ENCODE measurements around the gene AEBP2. TPM values are rescaled to one million over a fixed set of nuclear protein-coding genes. Genes with fewer than 3 reads are reported as not detected.
"Not testable (repeated sequence)": the region's sequence is repeated elsewhere in the genome, so short reads cannot be mapped to it uniquely, and the experiment has no call there.

The AEBP2 gene
- total and polyA plus RNA-seq, 9 of the 15 experiments (the other 6 are each of a cell fraction or from before 2014, with no cell fraction given): 5.7 to 43.7 (median 10.3) TPM

GRCh38 chr12:19428246-19428645 is 11.0 kb upstream of the AEBP2 start:
- H3K79me2 ChIP-seq (ENCODE audit: control insufficient read depth, insufficient read depth, low read length): no peaks in the 10 kb centered on the region
- TF ChIP-seq ZNF449 (CRISPR knock-in tag; IDR thresholded peaks at IDR 0.05): no peak
- TF ChIP-seq CEBPB (tag; IDR thresholded peaks at IDR 0.05): peak; percentile 24; the same call in 1 of the 2 replicates
- BruUV-seq (replicated peaks): no TSS peak
- H3K9me3 ChIP-seq (replicated peaks; ENCODE audit: control insufficient read depth, insufficient read depth, low read depth, low read length): no peaks in the 10 kb centered on the region
- DNase-seq (ENCODE audit: extremely low read depth in 1 of 4, low spot score in 3 of 4): no peak
- H3K4me2 ChIP-seq (ENCODE audit: insufficient read depth, low read length): no peak overlapping the region
- H3K4me1 ChIP-seq (replicated peaks in 1 of 2; ENCODE audit: control insufficient read depth in 2 of 2, insufficient read depth in 2 of 2, low read length in 2 of 2): no peaks in the 10 kb centered on the region
- H3K36me3 ChIP-seq (ENCODE audit: control insufficient read depth, insufficient read depth, low read length): no peaks in the 10 kb centered on the region
- no peak for ATAC-seq
- 18% methylated on average over 4 of the region's 5 CpGs for WGBS (ENCODE audit: insufficient coverage, low coverage, missing lambda C conversion rate)
- H3K4me3 ChIP-seq: no peak overlapping the region
- H3K27me3 ChIP-seq (ENCODE audit: control insufficient read depth in 2 of 2, insufficient read depth in 2 of 2, low read length in 2 of 2): peaks cover 0 to 1% of the 10 kb centered on the region in 2 experiments; a peak in 3 of 5 replicates
- H4K20me1 ChIP-seq (replicated peaks; ENCODE audit: control insufficient read depth, insufficient read depth, low read length): no peaks in the 10 kb centered on the region
- H3K27ac ChIP-seq (ENCODE audit: extremely low read depth, low read depth, low read length): no peak overlapping the region
- CTCF ChIA-PET (ENCODE audit: low intra/inter-chr PET ratio): no interaction called here
- intact Hi-C loops (cut with micrococcal nuclease) (no loop called here), in situ Hi-C loops (cut with MboI) (no loop called here)
- no peak overlapping the region for H3K9ac ChIP-seq (ENCODE audit: insufficient read depth in 1 of 2, low read depth in 2 of 2, low read length in 2 of 2)
- FAIRE-seq: no peak
- no peaks in the 10 kb centered on the region for H3K9me1 ChIP-seq (ENCODE audit: control insufficient read depth, insufficient read depth, low read length)
- H2AFZ ChIP-seq (ENCODE audit: low read depth, low read length): no peak overlapping the region
- POLR2A ChIA-PET: interaction anchor here (0.6 kb wide), 1 partner anchor 11 kb away, joined by 3 read pairs; the partner anchor contains the start of gene AEBP2

DNA sequence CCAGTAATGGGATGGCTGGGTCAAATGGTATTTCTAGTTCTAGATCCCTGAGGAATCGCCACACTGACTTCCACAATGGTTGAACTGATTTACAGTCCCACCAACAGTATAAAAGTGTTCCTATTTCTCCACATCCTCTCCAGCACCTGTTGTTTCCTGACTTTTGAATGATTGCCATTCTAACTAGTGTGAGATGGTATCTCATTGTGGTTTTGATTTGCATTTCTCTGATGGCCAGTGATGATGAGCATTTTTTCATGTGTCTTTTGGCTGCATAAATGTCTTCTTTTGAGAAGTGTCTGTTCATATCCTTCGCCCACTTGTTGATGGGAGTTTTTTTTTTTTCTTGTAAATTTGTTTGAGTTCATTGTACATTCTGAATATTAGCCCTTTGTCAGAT is 9.8 kb upstream of the AEBP2 start:
- H3K4me2 ChIP-seq (ENCODE audit: insufficient read depth, low read length); H3K79me2 ChIP-seq (ENCODE audit: control insufficient read depth, insufficient read depth, low read length); BruUV-seq (replicated peaks); in situ Hi-C loops (cut with MboI); H3K9ac ChIP-seq (ENCODE audit: insufficient read depth in 1 of 2, low read depth in 2 of 2, low read length in 2 of 2); H3K9me1 ChIP-seq (ENCODE audit: control insufficient read depth, insufficient read depth, low read length); intact Hi-C loops (cut with micrococcal nuclease); H3K9me3 ChIP-seq (replicated peaks; ENCODE audit: control insufficient read depth, insufficient read depth, low read depth, low read length); ATAC-seq; H3K4me3 ChIP-seq; POLR2A ChIA-PET; CTCF ChIA-PET (ENCODE audit: low intra/inter-chr PET ratio); H3K36me3 ChIP-seq (ENCODE audit: control insufficient read depth, insufficient read depth, low read length); H3K27me3 ChIP-seq (ENCODE audit: control insufficient read depth in 2 of 2, insufficient read depth in 2 of 2, low read length in 2 of 2); DNase-seq (ENCODE audit: extremely low read depth in 1 of 4, low spot score in 3 of 4); FAIRE-seq; H4K20me1 ChIP-seq (replicated peaks; ENCODE audit: control insufficient read depth, insufficient read depth, low read length); H3K27ac ChIP-seq (ENCODE audit: extremely low read depth, low read depth, low read length); H3K4me1 ChIP-seq (replicated peaks in 1 of 2; ENCODE audit: control insufficient read depth in 2 of 2, insufficient read depth in 2 of 2, low read length in 2 of 2); H2AFZ ChIP-seq (ENCODE audit: low read depth, low read length): not testable (repeated sequence)
- 26% methylated on average over 2 of the region's 2 CpGs for WGBS (ENCODE audit: insufficient coverage, low coverage, missing lambda C conversion rate)

Measured in K562 (cell line).